AG09309 (cell line): ENCODE measurements around the gene FAM216B.
"Not testable (repeated sequence)": the region's sequence is repeated elsewhere in the genome, so short reads cannot be mapped to it uniquely, and the experiment has no call there.

ENCODE experiments used
- DNase-seq: peaks from one replicate; pipeline ENCODE4 v3.0.0-alpha.2; 2010; ENCODE audit warnings: low read depth
- H3K4me3 ChIP-seq: 2 replicates; pipeline ENCODE4 v1.5.1; 2011; ENCODE audit warnings: mild to moderate bottlenecking, low read depth, low read length, moderate library complexity; ENCODE audit not compliant: control insufficient read depth
- CTCF ChIP-seq: IDR thresholded peaks from 2 replicates; pipeline ENCODE4 v1.5.1; 2011; ENCODE audit warnings: mild to moderate bottlenecking, low read depth, low read length, inconsistent platforms; ENCODE audit not compliant: insufficient read depth, control insufficient read depth; ENCODE audit errors: missing control alignments

Gene FAM216B

DNA sequence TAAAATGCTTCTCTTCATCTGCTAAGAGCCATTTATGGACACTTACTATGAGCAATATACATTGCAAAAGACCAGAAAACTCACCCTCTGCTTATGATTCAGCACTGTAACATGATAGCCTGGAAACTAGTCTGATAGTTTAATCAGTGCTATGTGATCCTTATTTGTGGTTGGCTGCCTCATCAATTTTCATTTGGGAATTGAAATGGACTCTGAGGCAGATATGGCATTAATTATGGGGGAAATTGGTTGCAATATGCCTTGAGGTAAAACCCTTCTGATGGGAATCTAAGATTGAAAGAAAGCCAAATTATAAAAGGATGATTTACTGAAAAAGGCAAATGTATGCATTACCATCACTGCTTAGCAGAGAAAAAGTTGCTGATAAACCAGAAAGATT, 33.5 kb downstream of the FAM216B start:
- H3K4me3 ChIP-seq: no peak overlapping the region
- peak; percentile 71 for DNase-seq

GRCh38 chr13:42815681-42816080, 34.3 kb downstream of the FAM216B start:
- H3K4me3 ChIP-seq: no peak overlapping the region
- no peak for TF ChIP-seq CTCF
- DNase-seq: no peak

More for the DNA sequence above, 33.5 kb downstream of the FAM216B start:
- TF ChIP-seq CTCF: no peak

- no peak overlapping the region for H3K4me3 ChIP-seq
- no peak for DNase-seq
- peak; percentile 32 for TF ChIP-seq CTCF
Measured at GRCh38 chr13:42816538-42816937, 35.2 kb downstream of the FAM216B start.

DNA sequence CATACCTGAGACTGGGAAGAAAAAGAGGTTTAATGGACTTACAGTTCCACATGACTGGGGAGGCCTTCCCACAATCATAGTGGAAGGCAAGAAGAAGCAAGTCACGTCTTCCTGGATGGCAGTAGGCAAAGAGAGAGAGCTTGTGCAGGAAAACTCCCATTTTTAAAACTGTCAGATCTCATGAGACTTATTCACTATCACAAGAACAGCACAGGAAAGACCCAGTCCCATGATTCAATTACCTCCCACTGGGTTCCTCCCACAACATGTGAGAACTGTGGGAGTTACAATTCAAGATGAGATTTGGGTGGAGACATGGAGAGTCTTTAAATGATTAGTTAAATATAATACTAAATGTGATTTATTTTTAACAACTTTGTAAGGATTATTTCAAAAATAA, 38.3 kb downstream of the FAM216B start:
- DNase-seq, H3K4me3 ChIP-seq: not testable (repeated sequence)

DNA sequence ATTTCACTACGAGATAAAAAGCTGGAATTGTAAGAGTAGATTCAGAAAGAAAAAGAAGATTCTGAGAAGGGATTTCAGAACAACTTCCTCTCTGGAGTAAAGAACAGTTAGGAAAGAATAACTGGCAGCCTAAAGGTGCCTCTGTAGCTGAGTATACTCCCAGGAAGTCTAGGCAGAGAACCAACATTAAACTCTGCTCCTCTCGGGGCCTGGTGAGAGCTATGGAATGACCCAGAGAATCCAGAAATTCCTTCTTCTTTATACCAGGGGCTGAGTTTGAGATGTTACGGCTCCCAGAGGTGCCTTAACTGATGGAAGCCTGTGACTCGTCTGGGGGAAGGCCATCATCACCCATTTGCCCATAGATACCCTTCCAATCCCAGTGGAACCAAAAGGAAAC, 39.1 kb downstream of the FAM216B start:
- H3K4me3 ChIP-seq: no peak overlapping the region
- no peak for TF ChIP-seq CTCF
- DNase-seq: no peak

- peak; percentile 52 for DNase-seq
- no peak for TF ChIP-seq CTCF
- no peak overlapping the region for H3K4me3 ChIP-seq
Measured at GRCh38 chr13:42821437-42821836, 40.1 kb downstream of the FAM216B start.

DNA sequence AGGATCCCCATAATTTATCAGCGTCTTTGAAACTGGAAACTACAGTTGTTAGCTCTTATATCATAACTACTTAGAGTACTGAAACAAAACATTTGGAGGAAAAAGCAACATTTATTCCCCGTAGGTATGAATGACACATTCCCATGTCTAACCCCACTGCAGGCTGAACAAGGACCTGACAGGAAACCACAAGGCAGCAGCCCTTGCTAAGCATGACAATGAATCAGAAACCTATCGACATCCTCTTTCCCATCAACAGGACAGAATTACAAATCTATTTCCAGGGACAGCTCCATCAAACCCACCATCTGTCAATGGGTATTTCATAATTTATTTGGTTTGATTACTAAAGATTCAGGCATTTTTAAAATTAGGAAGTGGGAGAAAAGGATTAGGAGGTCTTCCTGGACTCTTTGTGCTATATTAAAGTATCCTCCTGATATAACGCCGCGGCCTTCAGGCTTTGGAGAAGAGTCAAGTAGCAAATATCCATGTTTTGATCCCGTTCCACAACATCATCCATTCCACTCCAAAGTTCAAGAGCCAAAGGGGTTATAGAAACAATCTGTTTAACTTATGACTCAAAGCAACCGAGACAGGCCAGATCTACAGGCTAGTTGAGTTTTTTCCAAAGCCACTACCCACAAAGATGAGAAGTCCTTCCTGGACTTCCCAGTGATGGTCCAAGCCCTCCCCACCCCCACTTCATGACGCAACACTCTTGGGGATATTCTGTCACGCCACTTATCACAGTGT, 51.1 kb downstream of the FAM216B start:
- peak; percentile 71 for DNase-seq
- no peak overlapping the region for H3K4me3 ChIP-seq
- TF ChIP-seq CTCF: no peak
